ENCODE measurements around the gene EFNA4. TPM values are rescaled to one million over a fixed set of nuclear protein-coding genes. Genes with fewer than 3 reads are reported as not detected.

The EFNA4 gene
- total and polyA plus RNA-seq, 2 of the 4 experiments (the other 2 are of a cell fraction): 3.8 to 11.8 TPM

DNA sequence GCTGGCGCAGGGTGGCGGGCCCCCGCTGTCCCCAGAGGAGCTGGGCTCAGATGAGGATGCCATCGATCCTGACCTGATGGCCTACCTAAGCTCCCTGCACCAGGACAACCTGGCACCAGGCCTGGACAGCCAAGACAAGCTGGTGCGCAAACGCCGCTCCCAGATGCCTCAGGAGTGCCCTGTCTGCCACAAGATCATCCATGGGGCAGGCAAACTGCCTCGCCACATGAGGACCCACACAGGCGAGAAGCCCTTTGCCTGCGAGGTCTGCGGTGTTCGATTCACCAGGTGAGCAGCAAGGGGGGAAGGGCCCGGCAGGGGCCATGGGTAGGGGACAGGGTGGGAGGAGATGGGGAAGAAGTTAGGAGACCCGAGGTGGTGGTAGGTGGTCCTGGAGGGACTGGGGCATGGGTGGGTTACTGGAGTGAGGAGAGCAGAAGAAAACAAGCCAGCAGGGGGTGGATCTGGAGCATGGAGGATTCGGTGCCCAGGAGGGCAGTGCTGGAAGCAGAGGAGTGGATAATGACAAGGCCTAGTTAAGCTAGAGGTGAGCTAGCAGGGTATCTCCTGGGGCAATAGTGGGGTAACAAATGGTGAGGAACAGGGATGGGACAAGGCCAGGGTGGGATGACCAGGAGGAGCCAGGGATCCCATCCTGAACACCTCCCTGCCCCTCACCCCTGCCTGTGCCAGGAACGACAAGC, 47.9 kb upstream of the EFNA4 start (continued):
- TF ChIP-seq RCOR1 (IDR thresholded peaks at IDR 0.05; ENCODE audit: insufficient replicate concordance, low read length): no peak
- TF ChIP-seq, protein P1, sequence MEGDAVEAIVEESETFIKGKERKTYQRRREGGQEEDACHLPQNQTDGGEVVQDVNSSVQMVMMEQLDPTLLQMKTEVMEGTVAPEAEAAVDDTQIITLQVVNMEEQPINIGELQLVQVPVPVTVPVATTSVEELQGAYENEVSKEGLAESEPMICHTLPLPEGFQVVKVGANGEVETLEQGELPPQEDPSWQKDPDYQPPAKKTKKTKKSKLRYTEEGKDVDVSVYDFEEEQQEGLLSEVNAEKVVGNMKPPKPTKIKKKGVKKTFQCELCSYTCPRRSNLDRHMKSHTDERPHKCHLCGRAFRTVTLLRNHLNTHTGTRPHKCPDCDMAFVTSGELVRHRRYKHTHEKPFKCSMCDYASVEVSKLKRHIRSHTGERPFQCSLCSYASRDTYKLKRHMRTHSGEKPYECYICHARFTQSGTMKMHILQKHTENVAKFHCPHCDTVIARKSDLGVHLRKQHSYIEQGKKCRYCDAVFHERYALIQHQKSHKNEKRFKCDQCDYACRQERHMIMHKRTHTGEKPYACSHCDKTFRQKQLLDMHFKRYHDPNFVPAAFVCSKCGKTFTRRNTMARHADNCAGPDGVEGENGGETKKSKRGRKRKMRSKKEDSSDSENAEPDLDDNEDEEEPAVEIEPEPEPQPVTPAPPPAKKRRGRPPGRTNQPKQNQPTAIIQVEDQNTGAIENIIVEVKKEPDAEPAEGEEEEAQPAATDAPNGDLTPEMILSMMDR (conservative IDR thresholded peaks at IDR 0.05; ENCODE audit: low read depth, low read length): no peak
